Measurements from ENCODE around the gene SYNE3. TPM values are rescaled to one million over a fixed set of nuclear protein-coding genes. Genes with fewer than 3 reads are reported as not detected.

SYNE3 gene
- total RNA-seq, 3 donors from 2014 or later = 13.5 to 112 (median 22.0) TPM

- no peak for DNase-seq (ENCODE audit: low spot score in 2 of 2)
- Histone ChIP-seq H3K27ac (no peak overlapping the region), H3K4me3 (no peak overlapping the region), H3K27me3 (no peaks in the 10 kb centered on the region), H3K4me1 (no peaks in the 10 kb centered on the region), H3K9me3 (no peaks in the 10 kb centered on the region), H3K36me3 (no peaks in the 10 kb centered on the region)
- intact Hi-C loops (cut with DNase I; ENCODE audit: low total_unique reads) = no loop called here
- TF ChIP-seq POLR2AphosphoS5 (IDR thresholded peaks at IDR 0.05) (no peak), POLR2A (IDR thresholded peaks at IDR 0.05) (no peak)
- TF ChIP-seq, protein P1, sequence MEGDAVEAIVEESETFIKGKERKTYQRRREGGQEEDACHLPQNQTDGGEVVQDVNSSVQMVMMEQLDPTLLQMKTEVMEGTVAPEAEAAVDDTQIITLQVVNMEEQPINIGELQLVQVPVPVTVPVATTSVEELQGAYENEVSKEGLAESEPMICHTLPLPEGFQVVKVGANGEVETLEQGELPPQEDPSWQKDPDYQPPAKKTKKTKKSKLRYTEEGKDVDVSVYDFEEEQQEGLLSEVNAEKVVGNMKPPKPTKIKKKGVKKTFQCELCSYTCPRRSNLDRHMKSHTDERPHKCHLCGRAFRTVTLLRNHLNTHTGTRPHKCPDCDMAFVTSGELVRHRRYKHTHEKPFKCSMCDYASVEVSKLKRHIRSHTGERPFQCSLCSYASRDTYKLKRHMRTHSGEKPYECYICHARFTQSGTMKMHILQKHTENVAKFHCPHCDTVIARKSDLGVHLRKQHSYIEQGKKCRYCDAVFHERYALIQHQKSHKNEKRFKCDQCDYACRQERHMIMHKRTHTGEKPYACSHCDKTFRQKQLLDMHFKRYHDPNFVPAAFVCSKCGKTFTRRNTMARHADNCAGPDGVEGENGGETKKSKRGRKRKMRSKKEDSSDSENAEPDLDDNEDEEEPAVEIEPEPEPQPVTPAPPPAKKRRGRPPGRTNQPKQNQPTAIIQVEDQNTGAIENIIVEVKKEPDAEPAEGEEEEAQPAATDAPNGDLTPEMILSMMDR (IDR thresholded peaks at IDR 0.05) = no peak
Measured at GRCh38 chr14:95476747-95477146, 39.7 kb downstream of the SYNE3 start.

DNA sequence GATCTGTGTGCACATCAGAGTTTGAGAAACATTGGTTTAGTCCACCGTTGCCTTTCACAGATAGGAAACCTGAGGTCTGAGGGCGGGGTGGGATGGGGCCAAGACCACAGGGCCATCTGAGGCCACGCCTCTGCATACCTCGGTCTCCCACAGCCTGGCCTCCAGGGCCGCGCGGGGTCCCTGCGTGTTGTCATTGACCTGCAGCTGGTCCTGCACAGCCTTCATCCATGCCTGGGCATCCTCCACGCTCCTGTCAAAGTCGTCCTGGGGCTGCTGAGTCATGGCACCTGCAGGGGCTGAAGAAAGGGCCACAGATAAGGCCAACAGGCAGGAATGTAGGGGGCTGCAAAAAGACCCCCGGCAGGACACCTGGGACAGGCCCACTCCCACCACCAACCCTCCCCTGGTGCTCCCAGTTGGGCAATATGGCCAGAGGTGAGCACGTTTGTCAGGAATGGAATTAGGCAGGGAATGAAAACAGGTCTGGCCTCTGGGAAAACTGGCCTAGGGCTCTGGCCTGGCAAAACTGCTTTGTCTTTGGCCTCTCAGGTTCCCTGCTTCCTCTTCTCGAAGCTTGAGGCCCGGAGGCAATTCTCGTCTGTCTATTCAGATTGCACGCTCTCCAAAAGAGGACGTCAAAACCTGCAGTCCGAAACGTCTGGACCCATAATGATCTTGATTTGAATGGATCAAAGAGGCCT lies 40.8 kb downstream of the SYNE3 start:
- Histone ChIP-seq H3K36me3 (no peaks in the 10 kb centered on the region), H3K27ac (no peak overlapping the region), H3K27me3 (no peaks in the 10 kb centered on the region), H3K4me1 (no peaks in the 10 kb centered on the region), H3K9me3 (no peaks in the 10 kb centered on the region), H3K4me3 (no peak overlapping the region)
- TF ChIP-seq, protein P1 (IDR thresholded peaks at IDR 0.05) = no peak
- TF ChIP-seq POLR2AphosphoS5 (IDR thresholded peaks at IDR 0.05) (no peak), POLR2A (IDR thresholded peaks at IDR 0.05) (no peak)
- intact Hi-C loops (cut with DNase I; ENCODE audit: low total_unique reads) = no loop called here
- no peak for DNase-seq (ENCODE audit: low spot score in 2 of 2)

GRCh38 chr14:95474941-95475340 lies 41.5 kb downstream of the SYNE3 start:
- H3K4me3 ChIP-seq = no peak overlapping the region
- TF ChIP-seq POLR2AphosphoS5 (IDR thresholded peaks at IDR 0.05) = no peak
- TF ChIP-seq POLR2A (IDR thresholded peaks at IDR 0.05) = no peak
- TF ChIP-seq, protein P1 (IDR thresholded peaks at IDR 0.05) = no peak
- intact Hi-C loops (cut with DNase I; ENCODE audit: low total_unique reads) = no loop called here
- H3K27ac ChIP-seq = no peak overlapping the region
- H3K4me1 ChIP-seq = no peaks in the 10 kb centered on the region
- H3K27me3 ChIP-seq = no peaks in the 10 kb centered on the region
- DNase-seq (ENCODE audit: low spot score in 2 of 2) = no peak
- H3K9me3 ChIP-seq = no peaks in the 10 kb centered on the region
- H3K36me3 ChIP-seq = no peaks in the 10 kb centered on the region

DNA sequence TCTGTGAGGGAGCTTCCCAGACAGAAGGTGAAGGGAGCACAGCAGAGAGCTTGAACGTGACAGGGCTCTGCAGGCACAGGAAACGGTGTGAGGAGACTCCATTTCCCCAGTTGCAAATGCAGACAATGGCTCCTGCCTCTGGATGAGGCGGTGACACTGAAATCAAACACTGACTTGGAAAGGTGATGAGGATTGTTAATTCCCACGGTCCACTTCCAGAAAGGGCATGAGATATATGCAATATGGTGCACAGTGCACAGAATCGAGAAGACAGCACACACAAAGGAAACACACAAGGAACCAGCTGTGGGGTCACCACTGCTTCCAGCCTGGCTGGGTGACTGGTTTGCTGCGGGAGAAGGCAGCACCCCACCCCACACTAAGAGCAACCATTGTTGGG lies 42.0 kb downstream of the SYNE3 start:
- no peaks in the 10 kb centered on the region for H3K36me3 ChIP-seq

GRCh38 chr14:95472819-95473251 lies 43.6 kb downstream of the SYNE3 start:
- Histone ChIP-seq H3K9me3 (no peaks in the 10 kb centered on the region), H3K36me3 (no peaks in the 10 kb centered on the region), H3K4me3 (no peak overlapping the region), H3K4me1 (no peaks in the 10 kb centered on the region), H3K27ac (no peak overlapping the region), H3K27me3 (no peaks in the 10 kb centered on the region)
- no peak for DNase-seq (ENCODE audit: low spot score in 2 of 2)
- intact Hi-C loops (cut with DNase I; ENCODE audit: low total_unique reads) = no loop called here
- no peak for TF ChIP-seq POLR2A (IDR thresholded peaks at IDR 0.05)
- TF ChIP-seq POLR2AphosphoS5 (IDR thresholded peaks at IDR 0.05) = no peak
- TF ChIP-seq, protein P1 (IDR thresholded peaks at IDR 0.05) = no peak

More for the DNA sequence above, 42.0 kb downstream of the SYNE3 start:
- no peak overlapping the region for H3K27ac ChIP-seq
- intact Hi-C loops (cut with DNase I; ENCODE audit: low total_unique reads) = no loop called here
- TF ChIP-seq POLR2A (IDR thresholded peaks at IDR 0.05) (no peak), POLR2AphosphoS5 (IDR thresholded peaks at IDR 0.05) (no peak)
- TF ChIP-seq, protein P1 (IDR thresholded peaks at IDR 0.05) = no peak
- H3K27me3 ChIP-seq = no peaks in the 10 kb centered on the region
- no peaks in the 10 kb centered on the region for H3K9me3 ChIP-seq
- no peak overlapping the region for H3K4me3 ChIP-seq
- no peaks in the 10 kb centered on the region for H3K4me1 ChIP-seq
- DNase-seq (ENCODE audit: low spot score in 2 of 2) = no peak

Measured in breast epithelium (tissue), 4 donors.